GM06990 (cell line): Measurements from ENCODE around the gene OTOP1.
"Not testable (repeated sequence)": the region's sequence is repeated elsewhere in the genome, so short reads cannot be mapped to it uniquely, and the experiment has no call there.

ENCODE experiments used
- DNase-seq: peaks from one replicate; pipeline ENCODE4 v3.0.0-alpha.2; 2011; ENCODE audit not compliant: insufficient read length; ENCODE audit errors: extremely low read depth
- H3K27me3 ChIP-seq: replicated peaks from 2 replicates; pipeline ENCODE4 v1.6.0; 2011; ENCODE audit warnings: low read length; ENCODE audit not compliant: control insufficient read depth, insufficient read depth
- H3K36me3 ChIP-seq: 2 replicates; pipeline ENCODE4 v1.5.1; 2011; ENCODE audit warnings: low read length; ENCODE audit not compliant: control insufficient read depth, insufficient read depth
- H3K4me3 ChIP-seq: replicated peaks from 2 replicates; pipeline ENCODE4 v1.5.1; 2011; ENCODE audit warnings: low read depth, mild to moderate bottlenecking, control low read depth, low read length
- CTCF ChIP-seq: IDR thresholded peaks from 2 replicates; pipeline ENCODE4 v1.5.1; 2011; ENCODE audit warnings: low read length, control low read depth, mild to moderate bottlenecking, inconsistent platforms; ENCODE audit not compliant: insufficient read depth, poor library complexity, severe bottlenecking

The OTOP1 gene

GRCh38 chr4:4185528-4185927 lies 41.2 kb downstream of the OTOP1 start:
- H3K27me3 ChIP-seq = no peaks in the 10 kb centered on the region
- H3K4me3 ChIP-seq = no peak overlapping the region
- no peaks in the 10 kb centered on the region for H3K36me3 ChIP-seq
- no peak for DNase-seq
- TF ChIP-seq CTCF = no peak

- peak; percentile 12 for DNase-seq
- no peaks in the 10 kb centered on the region for H3K36me3 ChIP-seq
- no peaks in the 10 kb centered on the region for H3K27me3 ChIP-seq
- no peak overlapping the region for H3K4me3 ChIP-seq
- peak; percentile 78 for TF ChIP-seq CTCF
These were observed 43.7 kb downstream of the OTOP1 start for GRCh38 chr4:4182835-4183568.

- H3K36me3 ChIP-seq = no peaks in the 10 kb centered on the region
- H3K4me3 ChIP-seq = no peak overlapping the region
- no peak for TF ChIP-seq CTCF
- no peaks in the 10 kb centered on the region for H3K27me3 ChIP-seq
- no peak for DNase-seq
These were observed 56.1 kb downstream of the OTOP1 start for GRCh38 chr4:4170596-4171150.

- H3K27me3 ChIP-seq, DNase-seq, H3K36me3 ChIP-seq, H3K4me3 ChIP-seq: not testable (repeated sequence)
These were observed 58.5 kb downstream of the OTOP1 start for GRCh38 chr4:4167981-4168780.

GRCh38 chr4:4166986-4167385 lies 59.7 kb downstream of the OTOP1 start:
- not testable (repeated sequence) for H3K4me3 ChIP-seq, H3K27me3 ChIP-seq, H3K36me3 ChIP-seq, DNase-seq

- DNase-seq, H3K4me3 ChIP-seq, H3K36me3 ChIP-seq, H3K27me3 ChIP-seq: not testable (repeated sequence)
These were observed 60.9 kb downstream of the OTOP1 start for GRCh38 chr4:4165701-4166392.

- not testable (repeated sequence) for H3K4me3 ChIP-seq, DNase-seq, H3K27me3 ChIP-seq, H3K36me3 ChIP-seq
These were observed 62.1 kb downstream of the OTOP1 start for GRCh38 chr4:4164532-4165173.

- H3K4me3 ChIP-seq, H3K36me3 ChIP-seq, DNase-seq, H3K27me3 ChIP-seq: not testable (repeated sequence)
These were observed 64.5 kb downstream of the OTOP1 start for GRCh38 chr4:4162186-4162585.

- not testable (repeated sequence) for H3K36me3 ChIP-seq, H3K4me3 ChIP-seq, DNase-seq, H3K27me3 ChIP-seq
These were observed 65.6 kb downstream of the OTOP1 start for GRCh38 chr4:4160956-4161665.
